ENCODE results near the gene PIEZO2.

DNA sequence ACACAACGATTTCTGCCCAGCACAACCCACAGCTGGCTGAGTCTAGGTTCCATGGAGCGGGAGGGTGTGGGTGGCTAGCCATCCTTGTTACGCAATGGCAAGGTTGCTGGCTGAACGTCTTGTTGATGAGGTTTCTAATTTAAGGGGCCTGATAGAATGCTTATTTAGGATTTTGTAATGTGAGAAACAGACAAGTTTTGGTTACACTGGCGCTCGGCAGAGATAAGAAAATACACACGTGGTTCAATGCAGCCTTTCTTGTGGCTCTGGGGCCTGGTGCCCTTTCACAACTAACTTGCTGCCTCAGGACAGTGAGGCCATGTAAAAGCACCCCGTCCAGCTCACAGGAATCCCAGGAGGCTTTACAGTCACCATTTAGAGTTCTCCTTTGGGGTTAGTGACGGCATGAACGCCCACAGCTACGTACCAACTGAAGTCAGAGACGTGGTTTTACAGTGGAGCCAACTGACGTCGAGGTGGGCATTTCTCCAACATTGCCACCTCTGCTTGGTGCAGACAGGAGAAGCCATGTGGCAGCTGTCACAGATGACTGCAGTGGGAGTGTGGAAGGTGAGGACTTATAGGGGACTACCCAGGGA, 29.7 kb upstream of the PIEZO2 start:
- TF ChIP-seq, protein P1, sequence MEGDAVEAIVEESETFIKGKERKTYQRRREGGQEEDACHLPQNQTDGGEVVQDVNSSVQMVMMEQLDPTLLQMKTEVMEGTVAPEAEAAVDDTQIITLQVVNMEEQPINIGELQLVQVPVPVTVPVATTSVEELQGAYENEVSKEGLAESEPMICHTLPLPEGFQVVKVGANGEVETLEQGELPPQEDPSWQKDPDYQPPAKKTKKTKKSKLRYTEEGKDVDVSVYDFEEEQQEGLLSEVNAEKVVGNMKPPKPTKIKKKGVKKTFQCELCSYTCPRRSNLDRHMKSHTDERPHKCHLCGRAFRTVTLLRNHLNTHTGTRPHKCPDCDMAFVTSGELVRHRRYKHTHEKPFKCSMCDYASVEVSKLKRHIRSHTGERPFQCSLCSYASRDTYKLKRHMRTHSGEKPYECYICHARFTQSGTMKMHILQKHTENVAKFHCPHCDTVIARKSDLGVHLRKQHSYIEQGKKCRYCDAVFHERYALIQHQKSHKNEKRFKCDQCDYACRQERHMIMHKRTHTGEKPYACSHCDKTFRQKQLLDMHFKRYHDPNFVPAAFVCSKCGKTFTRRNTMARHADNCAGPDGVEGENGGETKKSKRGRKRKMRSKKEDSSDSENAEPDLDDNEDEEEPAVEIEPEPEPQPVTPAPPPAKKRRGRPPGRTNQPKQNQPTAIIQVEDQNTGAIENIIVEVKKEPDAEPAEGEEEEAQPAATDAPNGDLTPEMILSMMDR (IDR thresholded peaks at IDR 0.05): no peak
- TF ChIP-seq, protein P2, sequence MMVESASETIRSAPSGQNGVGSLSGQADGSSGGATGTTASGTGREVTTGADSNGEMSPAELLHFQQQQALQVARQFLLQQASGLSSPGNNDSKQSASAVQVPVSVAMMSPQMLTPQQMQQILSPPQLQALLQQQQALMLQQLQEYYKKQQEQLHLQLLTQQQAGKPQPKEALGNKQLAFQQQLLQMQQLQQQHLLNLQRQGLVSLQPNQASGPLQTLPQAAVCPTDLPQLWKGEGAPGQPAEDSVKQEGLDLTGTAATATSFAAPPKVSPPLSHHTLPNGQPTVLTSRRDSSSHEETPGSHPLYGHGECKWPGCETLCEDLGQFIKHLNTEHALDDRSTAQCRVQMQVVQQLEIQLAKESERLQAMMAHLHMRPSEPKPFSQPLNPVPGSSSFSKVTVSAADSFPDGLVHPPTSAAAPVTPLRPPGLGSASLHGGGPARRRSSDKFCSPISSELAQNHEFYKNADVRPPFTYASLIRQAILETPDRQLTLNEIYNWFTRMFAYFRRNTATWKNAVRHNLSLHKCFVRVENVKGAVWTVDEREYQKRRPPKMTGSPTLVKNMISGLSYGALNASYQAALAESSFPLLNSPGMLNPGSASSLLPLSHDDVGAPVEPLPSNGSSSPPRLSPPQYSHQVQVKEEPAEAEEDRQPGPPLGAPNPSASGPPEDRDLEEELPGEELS (CRISPR knock-in tag; IDR thresholded peaks at IDR 0.05): no peak
- TF ChIP-seq, protein P3, sequence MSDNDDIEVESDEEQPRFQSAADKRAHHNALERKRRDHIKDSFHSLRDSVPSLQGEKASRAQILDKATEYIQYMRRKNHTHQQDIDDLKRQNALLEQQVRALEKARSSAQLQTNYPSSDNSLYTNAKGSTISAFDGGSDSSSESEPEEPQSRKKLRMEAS (CRISPR knock-in tag; IDR thresholded peaks at IDR 0.05): no peak
- TF ChIP-seq JUN (CRISPR knock-in tag; IDR thresholded peaks at IDR 0.05): no peak
- no peak for TF ChIP-seq NFATC4 (CRISPR knock-in tag; IDR thresholded peaks at IDR 0.05)
- TF ChIP-seq, protein P4, sequence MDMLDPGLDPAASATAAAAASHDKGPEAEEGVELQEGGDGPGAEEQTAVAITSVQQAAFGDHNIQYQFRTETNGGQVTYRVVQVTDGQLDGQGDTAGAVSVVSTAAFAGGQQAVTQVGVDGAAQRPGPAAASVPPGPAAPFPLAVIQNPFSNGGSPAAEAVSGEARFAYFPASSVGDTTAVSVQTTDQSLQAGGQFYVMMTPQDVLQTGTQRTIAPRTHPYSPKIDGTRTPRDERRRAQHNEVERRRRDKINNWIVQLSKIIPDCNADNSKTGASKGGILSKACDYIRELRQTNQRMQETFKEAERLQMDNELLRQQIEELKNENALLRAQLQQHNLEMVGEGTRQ (CRISPR knock-in tag; IDR thresholded peaks at IDR 0.05): no peak
- TF ChIP-seq ETV6 (CRISPR knock-in tag; IDR thresholded peaks at IDR 0.05): no peak
- TF ChIP-seq, protein P5, sequence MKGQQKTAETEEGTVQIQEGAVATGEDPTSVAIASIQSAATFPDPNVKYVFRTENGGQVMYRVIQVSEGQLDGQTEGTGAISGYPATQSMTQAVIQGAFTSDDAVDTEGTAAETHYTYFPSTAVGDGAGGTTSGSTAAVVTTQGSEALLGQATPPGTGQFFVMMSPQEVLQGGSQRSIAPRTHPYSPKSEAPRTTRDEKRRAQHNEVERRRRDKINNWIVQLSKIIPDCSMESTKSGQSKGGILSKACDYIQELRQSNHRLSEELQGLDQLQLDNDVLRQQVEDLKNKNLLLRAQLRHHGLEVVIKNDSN (CRISPR knock-in tag; IDR thresholded peaks at IDR 0.05): no peak
- TF ChIP-seq ZNF671 (CRISPR knock-in tag; IDR thresholded peaks at IDR 0.05): no peak
- TF ChIP-seq, protein P6, sequence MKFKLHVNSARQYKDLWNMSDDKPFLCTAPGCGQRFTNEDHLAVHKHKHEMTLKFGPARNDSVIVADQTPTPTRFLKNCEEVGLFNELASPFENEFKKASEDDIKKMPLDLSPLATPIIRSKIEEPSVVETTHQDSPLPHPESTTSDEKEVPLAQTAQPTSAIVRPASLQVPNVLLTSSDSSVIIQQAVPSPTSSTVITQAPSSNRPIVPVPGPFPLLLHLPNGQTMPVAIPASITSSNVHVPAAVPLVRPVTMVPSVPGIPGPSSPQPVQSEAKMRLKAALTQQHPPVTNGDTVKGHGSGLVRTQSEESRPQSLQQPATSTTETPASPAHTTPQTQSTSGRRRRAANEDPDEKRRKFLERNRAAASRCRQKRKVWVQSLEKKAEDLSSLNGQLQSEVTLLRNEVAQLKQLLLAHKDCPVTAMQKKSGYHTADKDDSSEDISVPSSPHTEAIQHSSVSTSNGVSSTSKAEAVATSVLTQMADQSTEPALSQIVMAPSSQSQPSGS (CRISPR knock-in tag; IDR thresholded peaks at IDR 0.05; ENCODE audit: borderline replicate concordance, low read depth): no peak
- no peak for TF ChIP-seq FOXJ3 (CRISPR knock-in tag; IDR thresholded peaks at IDR 0.05; ENCODE audit: borderline replicate concordance)
- TF ChIP-seq KAT7 (CRISPR knock-in tag; IDR thresholded peaks at IDR 0.05; ENCODE audit: borderline replicate concordance): no peak
- no peak for TF ChIP-seq TP53 (CRISPR knock-in tag; IDR thresholded peaks at IDR 0.05)
